GM10266 (cell line): ENCODE data around the gene PTPRO.

ENCODE experiments used
- DNase-seq: peaks from one replicate; pipeline ENCODE4 v3.0.0; 2012; ENCODE audit errors: extremely low spot score
- TF ChIP-seq, protein P1 (sequence below): IDR thresholded peaks from 2 replicates; pipeline ENCODE4 v1.5.1; 2012; ENCODE audit warnings: mild to moderate bottlenecking, low read depth; ENCODE audit not compliant: control insufficient read depth, insufficient read depth; ENCODE audit errors: missing control alignments

The PTPRO gene

DNA sequence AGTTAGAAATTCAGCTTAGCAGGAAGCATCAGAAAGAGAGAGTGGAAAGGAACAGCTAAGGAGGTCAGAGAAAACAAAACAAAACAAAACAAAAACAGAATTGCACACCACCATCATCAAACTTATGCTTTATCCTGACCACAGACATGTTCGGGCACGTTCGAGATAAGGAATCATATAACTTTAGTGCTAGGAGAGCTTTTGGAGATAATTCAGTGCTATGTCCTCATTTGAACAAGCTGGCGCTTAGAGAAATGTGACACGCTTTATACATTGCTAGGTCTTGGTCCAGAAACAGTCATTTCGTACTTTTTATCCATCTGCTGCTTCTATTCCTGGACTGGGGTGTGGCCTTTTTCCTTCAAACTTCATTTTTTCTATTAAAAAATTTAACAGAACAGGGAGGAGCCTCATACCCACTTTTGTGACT lies 213.1 kb downstream of the PTPRO start:
- DNase-seq = no peak
- TF ChIP-seq, protein P1, sequence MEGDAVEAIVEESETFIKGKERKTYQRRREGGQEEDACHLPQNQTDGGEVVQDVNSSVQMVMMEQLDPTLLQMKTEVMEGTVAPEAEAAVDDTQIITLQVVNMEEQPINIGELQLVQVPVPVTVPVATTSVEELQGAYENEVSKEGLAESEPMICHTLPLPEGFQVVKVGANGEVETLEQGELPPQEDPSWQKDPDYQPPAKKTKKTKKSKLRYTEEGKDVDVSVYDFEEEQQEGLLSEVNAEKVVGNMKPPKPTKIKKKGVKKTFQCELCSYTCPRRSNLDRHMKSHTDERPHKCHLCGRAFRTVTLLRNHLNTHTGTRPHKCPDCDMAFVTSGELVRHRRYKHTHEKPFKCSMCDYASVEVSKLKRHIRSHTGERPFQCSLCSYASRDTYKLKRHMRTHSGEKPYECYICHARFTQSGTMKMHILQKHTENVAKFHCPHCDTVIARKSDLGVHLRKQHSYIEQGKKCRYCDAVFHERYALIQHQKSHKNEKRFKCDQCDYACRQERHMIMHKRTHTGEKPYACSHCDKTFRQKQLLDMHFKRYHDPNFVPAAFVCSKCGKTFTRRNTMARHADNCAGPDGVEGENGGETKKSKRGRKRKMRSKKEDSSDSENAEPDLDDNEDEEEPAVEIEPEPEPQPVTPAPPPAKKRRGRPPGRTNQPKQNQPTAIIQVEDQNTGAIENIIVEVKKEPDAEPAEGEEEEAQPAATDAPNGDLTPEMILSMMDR = no peak

- TF ChIP-seq, protein P1 = no peak
- DNase-seq = no peak
Measured at GRCh38 chr12:15536446-15536845, 214.1 kb downstream of the PTPRO start.

- TF ChIP-seq, protein P1 = no peak
- no peak for DNase-seq
Measured at GRCh38 chr12:15538881-15539280, 216.6 kb downstream of the PTPRO start.

- TF ChIP-seq, protein P1 = no peak
- DNase-seq = no peak
Measured at GRCh38 chr12:15540005-15540404, 217.7 kb downstream of the PTPRO start.

DNA sequence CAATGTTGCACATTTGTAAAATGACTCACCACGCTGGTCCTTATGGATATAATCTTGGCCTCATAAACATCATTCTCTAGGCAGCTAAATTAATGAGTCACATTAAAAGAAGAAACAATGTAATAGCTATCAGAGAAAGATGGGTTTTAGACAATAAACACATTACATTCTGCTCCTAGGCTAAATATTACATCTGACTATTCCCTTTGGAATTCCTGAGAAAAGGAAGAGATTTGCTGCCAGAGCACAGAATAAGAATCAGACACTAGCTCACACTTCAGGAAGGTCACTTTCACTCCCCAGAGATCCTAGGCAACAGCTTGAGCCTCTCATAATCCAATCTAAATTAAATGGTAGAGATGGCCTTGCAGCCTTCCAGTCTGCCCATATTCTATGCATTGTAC lies 218.2 kb downstream of the PTPRO start:
- DNase-seq = no peak
- TF ChIP-seq, protein P1 = no peak

DNA sequence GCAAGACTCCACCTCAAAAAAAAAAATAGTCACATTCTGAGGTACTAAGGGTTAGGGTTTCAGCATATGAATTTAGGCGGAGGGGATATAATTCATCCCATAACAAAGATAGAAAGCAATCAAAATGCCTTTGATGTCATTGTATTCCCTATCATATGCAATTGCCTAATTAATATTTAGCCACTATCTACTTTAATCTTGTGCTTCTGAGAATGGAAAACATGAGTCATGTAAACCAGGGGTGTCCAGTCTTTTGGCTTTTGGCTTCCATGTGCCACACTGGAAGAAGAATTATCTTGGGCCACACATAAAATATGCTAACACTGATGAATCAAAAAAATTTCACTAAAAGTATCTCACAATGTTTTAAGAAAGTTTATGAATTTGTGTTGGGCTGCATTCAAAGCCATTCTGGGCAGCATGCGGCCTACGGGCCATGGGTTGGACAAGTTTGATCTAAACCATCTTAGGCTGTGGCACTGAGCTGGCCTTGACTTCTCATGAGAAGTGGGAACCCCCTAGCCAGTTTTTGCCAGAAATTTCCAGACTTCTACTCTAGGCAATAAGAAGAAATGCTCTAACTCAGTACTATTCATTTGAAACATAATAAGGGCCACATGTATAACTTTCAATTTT lies 219.8 kb downstream of the PTPRO start:
- TF ChIP-seq, protein P1 = no peak
- DNase-seq = no peak

- DNase-seq = no peak
- TF ChIP-seq, protein P1 = no peak
Measured at GRCh38 chr12:15543347-15543746, 221.0 kb downstream of the PTPRO start.
